Measurements from ENCODE around the gene RIC8A. TPM values are rescaled to one million over a fixed set of nuclear protein-coding genes. Genes with fewer than 3 reads are reported as not detected.

The RIC8A gene
- total and polyA plus RNA-seq, 9 of the 15 experiments (the other 6 are each of a cell fraction or from before 2014, with no cell fraction given), result 10.7 to 108 (median 72.1) TPM

DNA sequence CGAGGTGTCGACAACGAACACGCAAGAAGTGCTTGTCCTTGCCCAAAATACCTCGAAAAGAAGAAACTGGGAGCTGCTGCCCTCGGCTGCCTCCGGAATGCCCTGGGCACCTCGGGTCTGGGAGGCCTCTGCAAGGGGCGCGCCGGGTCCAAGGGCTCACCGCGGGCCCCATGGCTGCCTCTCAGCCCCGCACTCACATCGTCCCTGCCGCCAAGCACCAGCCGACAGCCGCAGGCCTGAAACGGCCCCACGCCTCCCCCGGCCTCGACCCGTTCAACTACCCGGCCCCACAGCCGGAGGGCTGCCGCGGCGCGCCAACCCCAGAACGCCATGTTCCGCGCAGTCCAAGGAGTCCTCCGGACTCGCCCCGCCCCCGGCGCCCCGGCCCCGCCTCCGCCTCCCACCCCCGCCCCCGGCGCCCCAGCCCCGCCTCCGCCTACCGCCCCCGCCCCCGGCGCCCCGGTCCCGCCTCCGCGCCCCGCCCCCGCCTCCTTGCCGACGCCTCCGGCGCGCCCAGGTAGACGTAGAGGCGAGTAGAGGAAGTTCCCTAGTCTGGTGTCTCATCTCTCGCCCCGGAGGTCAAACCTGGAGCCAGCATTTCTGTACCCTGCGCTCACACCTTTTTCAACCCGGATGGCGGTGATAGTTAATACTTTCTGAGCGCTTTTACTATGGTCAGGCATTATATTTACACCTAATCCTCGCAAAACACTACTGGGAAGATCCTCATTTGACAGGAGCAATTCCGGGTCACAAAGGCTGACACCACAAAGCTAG lies 28.7 kb downstream of the RIC8A start, which contains the start of gene SIRT3 (continued):
- TF ChIP-seq TAF7 (tag; IDR thresholded peaks at IDR 0.05) (peak; percentile 12; the same call in 1 of the 2 replicates), CBX2 (IDR thresholded peaks at IDR 0.05; ENCODE audit: insufficient read depth, low read length, poor library complexity, severe bottlenecking) (no peak), MAFF (IDR thresholded peaks at IDR 0.05; ENCODE audit: low read length) (no peak), SMAD4 (CRISPR knock-in tag; conservative IDR thresholded peaks at IDR 0.05) (peak; percentile 45; the same call in 1 of the 2 replicates), E2F3 (CRISPR knock-in tag; IDR thresholded peaks at IDR 0.05) (peak; percentile 52; the same call in 1 of the 2 replicates), NCOR1 (IDR thresholded peaks at IDR 0.05) (0 out of 2 replicates have a peak, but pooled peaks have one; percentile 16), CSDE1 (IDR thresholded peaks at IDR 0.05) (0 out of 4 replicates have a peak, but pooled peaks of 1 of the 2 experiments have one; percentile 58), PHF20 (IDR thresholded peaks at IDR 0.05; ENCODE audit: partially characterized antibody) (peak; percentile 55), OTX1 (CRISPR knock-in tag; IDR thresholded peaks at IDR 0.05) (0 out of 2 replicates have a peak, but pooled peaks have one; percentile 12), POLR2H (tag; IDR thresholded peaks at IDR 0.05; ENCODE audit: low read depth) (peak; percentile 63), ZNF699 (CRISPR knock-in tag; IDR thresholded peaks at IDR 0.05; ENCODE audit: insufficient replicate concordance) (no peak), ZNF561 (CRISPR knock-in tag; conservative IDR thresholded peaks at IDR 0.05) (no peak), ZNF165 (CRISPR knock-in tag; IDR thresholded peaks at IDR 0.05; ENCODE audit: borderline replicate concordance) (peak; percentile 81; the same call in 1 of the 2 replicates), HDAC3 (IDR thresholded peaks at IDR 0.05; ENCODE audit: borderline replicate concordance, partially characterized antibody) (peak; percentile 65), ARHGAP35 (IDR thresholded peaks at IDR 0.05; ENCODE audit: partially characterized antibody) (no peak), JUN (IDR thresholded peaks at IDR 0.05; ENCODE audit: borderline replicate concordance, low read depth, low read length) (no peak), JUN (CRISPR knock-in tag; IDR thresholded peaks at IDR 0.05; ENCODE audit: borderline replicate concordance) (no peak), ZNF668 (CRISPR knock-in tag; IDR thresholded peaks at IDR 0.05) (no peak), RB1 (IDR thresholded peaks at IDR 0.05; ENCODE audit: low read depth) (peak; percentile 60; the same call in 1 of the 2 replicates), BRD4 (IDR thresholded peaks at IDR 0.05) (peak; percentile 45; the same call in 1 of the 2 replicates), HMGN3 (IDR thresholded peaks at IDR 0.05; ENCODE audit: borderline replicate concordance, extremely low read depth, insufficient read length, low read depth, low read length) (peak; percentile 62), NONO (IDR thresholded peaks at IDR 0.05; ENCODE audit: low read depth in 2 of 2, low read length in 1 of 2) (peak in 1 of 2 experiments; percentile 74; a peak in 2 of 4 replicates), NEUROD1 (IDR thresholded peaks at IDR 0.05; ENCODE audit: borderline replicate concordance, low read depth, low read length, partially characterized antibody) (peak; percentile 12), FOXP1 (CRISPR knock-in tag; IDR thresholded peaks at IDR 0.05) (peak; percentile 19; the same call in 1 of the 2 replicates)
- TF ChIP-seq, protein P1, sequence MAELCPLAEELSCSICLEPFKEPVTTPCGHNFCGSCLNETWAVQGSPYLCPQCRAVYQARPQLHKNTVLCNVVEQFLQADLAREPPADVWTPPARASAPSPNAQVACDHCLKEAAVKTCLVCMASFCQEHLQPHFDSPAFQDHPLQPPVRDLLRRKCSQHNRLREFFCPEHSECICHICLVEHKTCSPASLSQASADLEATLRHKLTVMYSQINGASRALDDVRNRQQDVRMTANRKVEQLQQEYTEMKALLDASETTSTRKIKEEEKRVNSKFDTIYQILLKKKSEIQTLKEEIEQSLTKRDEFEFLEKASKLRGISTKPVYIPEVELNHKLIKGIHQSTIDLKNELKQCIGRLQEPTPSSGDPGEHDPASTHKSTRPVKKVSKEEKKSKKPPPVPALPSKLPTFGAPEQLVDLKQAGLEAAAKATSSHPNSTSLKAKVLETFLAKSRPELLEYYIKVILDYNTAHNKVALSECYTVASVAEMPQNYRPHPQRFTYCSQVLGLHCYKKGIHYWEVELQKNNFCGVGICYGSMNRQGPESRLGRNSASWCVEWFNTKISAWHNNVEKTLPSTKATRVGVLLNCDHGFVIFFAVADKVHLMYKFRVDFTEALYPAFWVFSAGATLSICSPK (IDR thresholded peaks at IDR 0.05; ENCODE audit: borderline replicate concordance), result peak; percentile 85; the same call in 1 of the 2 replicates
- TF ChIP-seq, protein P2, sequence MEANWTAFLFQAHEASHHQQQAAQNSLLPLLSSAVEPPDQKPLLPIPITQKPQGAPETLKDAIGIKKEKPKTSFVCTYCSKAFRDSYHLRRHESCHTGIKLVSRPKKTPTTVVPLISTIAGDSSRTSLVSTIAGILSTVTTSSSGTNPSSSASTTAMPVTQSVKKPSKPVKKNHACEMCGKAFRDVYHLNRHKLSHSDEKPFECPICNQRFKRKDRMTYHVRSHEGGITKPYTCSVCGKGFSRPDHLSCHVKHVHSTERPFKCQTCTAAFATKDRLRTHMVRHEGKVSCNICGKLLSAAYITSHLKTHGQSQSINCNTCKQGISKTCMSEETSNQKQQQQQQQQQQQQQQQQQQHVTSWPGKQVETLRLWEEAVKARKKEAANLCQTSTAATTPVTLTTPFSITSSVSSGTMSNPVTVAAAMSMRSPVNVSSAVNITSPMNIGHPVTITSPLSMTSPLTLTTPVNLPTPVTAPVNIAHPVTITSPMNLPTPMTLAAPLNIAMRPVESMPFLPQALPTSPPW (CRISPR knock-in tag; IDR thresholded peaks at IDR 0.05), result peak; percentile 96
